ENCODE data around the gene PGAP2. TPM values are rescaled to one million over a fixed set of nuclear protein-coding genes. Genes with fewer than 3 reads are reported as not detected.
"Not testable (repeated sequence)": the region's sequence is repeated elsewhere in the genome, so short reads cannot be mapped to it uniquely, and the experiment has no call there.

PGAP2 gene
- total and polyA plus RNA-seq, 2 experiments from 2014 or later: 39.3 to 43.2 TPM

DNA sequence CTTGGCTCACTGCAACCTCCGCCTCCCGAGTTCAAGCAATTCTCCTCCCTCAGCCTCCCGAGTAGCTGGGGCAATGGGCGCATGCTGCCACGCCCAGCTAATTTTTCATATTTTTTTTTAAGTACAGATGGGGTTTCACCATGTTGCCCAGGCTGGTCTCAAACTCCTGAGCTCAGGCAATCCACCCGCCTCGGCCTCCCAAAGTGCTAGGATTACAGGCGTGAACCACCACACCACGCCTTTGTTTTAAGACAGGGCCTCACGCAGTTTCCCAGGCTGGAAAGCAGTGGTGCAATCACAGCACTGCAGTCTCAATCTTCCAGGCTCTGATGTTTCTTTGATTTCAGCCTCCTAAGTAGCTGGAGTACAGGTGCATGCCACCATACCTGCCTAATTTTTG, 14.0 kb upstream of the PGAP2 start:
- Histone ChIP-seq H3K4me1 (ENCODE audit: insufficient read depth) (peaks cover 12% of the 10 kb centered on the region; the same call in 1 of the 2 replicates), H3K36me3 (ENCODE audit: insufficient read depth) (peaks cover 22% of the 10 kb centered on the region), H3K27ac (ENCODE audit: low read depth) (peak overlapping the region; percentile 58; the same call in 1 of the 2 replicates), H3K79me2 (replicated peaks; ENCODE audit: insufficient read depth) (peaks cover 78% of the 10 kb centered on the region), H4K20me1 (replicated peaks; ENCODE audit: insufficient read depth) (peaks cover 58% of the 10 kb centered on the region)
- H3K27ac Mint-ChIP-seq; H3K4me3 ChIP-seq; H3K4me3 Mint-ChIP-seq; H3K27me3 Mint-ChIP-seq (ENCODE audit: insufficient read depth, low read depth, poor library complexity); ATAC-seq; DNase-seq (ENCODE audit: low spot score); H3K9me3 Mint-ChIP-seq; H3F3A ChIP-seq (replicated peaks; ENCODE audit: low read depth); H3K27me3 ChIP-seq (ENCODE audit: insufficient read depth); H2AFZ ChIP-seq; H3K9me2 ChIP-seq (ENCODE audit: insufficient read depth); H3K4me2 ChIP-seq: not testable (repeated sequence)
- H3K4me1 Mint-ChIP-seq: peaks cover 16% of the 10 kb centered on the region; the same call in 2 of the 3 replicates
- H3K36me3 Mint-ChIP-seq (ENCODE audit: low read depth): peaks cover 42% of the 10 kb centered on the region

GRCh38 chr11:3795131-3796001, 13.0 kb upstream of the PGAP2 start:
- ATAC-seq (no peak), DNase-seq (ENCODE audit: low spot score) (no peak)
- H3K4me3 ChIP-seq: peak overlapping the region; percentile 89
- H3K9me2 ChIP-seq (ENCODE audit: insufficient read depth): no peaks in the 10 kb centered on the region
- Mint-ChIP-seq H3K36me3 (ENCODE audit: low read depth) (peaks cover 38% of the 10 kb centered on the region), H3K4me3 (peak overlapping the region; percentile 98), H3K4me1 (peaks cover 16% of the 10 kb centered on the region; the same call in 2 of the 3 replicates), H3K9me3 (no peaks in the 10 kb centered on the region; the same call in 2 of the 3 replicates), H3K27ac (no peak overlapping the region), H3K27me3 (ENCODE audit: insufficient read depth, low read depth, poor library complexity) (peaks cover 7% of the 10 kb centered on the region)
- no peak for TF ChIP-seq POLR2AphosphoS5 (IDR thresholded peaks at IDR 0.05; ENCODE audit: low read depth)
- TF ChIP-seq REST (IDR thresholded peaks at IDR 0.05; ENCODE audit: unreplicated experiment): no peak
- no peak for TF ChIP-seq ZNF462 (CRISPR knock-in tag; IDR thresholded peaks at IDR 0.05)
- peaks cover 69% of the 10 kb centered on the region for H3K79me2 ChIP-seq (replicated peaks; ENCODE audit: insufficient read depth)
- H3K4me1 ChIP-seq (ENCODE audit: insufficient read depth): peaks cover 12% of the 10 kb centered on the region; the same call in 1 of the 2 replicates
- peak overlapping the region; percentile 94 for H3K4me2 ChIP-seq
- H3K36me3 ChIP-seq (ENCODE audit: insufficient read depth): peaks cover 22% of the 10 kb centered on the region
- H3K27me3 ChIP-seq (ENCODE audit: insufficient read depth): no peaks in the 10 kb centered on the region
- H4K20me1 ChIP-seq (replicated peaks; ENCODE audit: insufficient read depth): peaks cover 49% of the 10 kb centered on the region
- H3F3A ChIP-seq (replicated peaks; ENCODE audit: low read depth): peaks cover 8% of the 10 kb centered on the region; the same call in 1 of the 2 replicates
- no peak overlapping the region for H2AFZ ChIP-seq
- H3K27ac ChIP-seq (ENCODE audit: low read depth): peak overlapping the region; percentile 58
